ENCODE measurements around the gene RNF151.

GRCh38 chr16:2009791-2010510, 43.3 kb downstream of the RNF151 start, which contains the start of gene ZNF598:
- TF ChIP-seq EZH2 (IDR thresholded peaks at IDR 0.05): no peak
- TF ChIP-seq POLR2AphosphoS5 (IDR thresholded peaks at IDR 0.05; ENCODE audit: borderline replicate concordance, low read depth, low read length): peak; percentile 89

All from SK-N-MC (cell line).